SK-N-SH treated with all-trans-retinoic acid at 6 μM for 48 hours (cell line): ENCODE data around the gene DIP2A.
A peak's percentile ranks its signal among the peaks of the same experiment; 100 is the strongest.
"Not testable (repeated sequence)": the region's sequence is repeated elsewhere in the genome, so short reads cannot be mapped to it uniquely, and the experiment has no call there.

Source experiments
- ATAC-seq: fragments of 200-7000 bp; cut with Tn5 transposase; 3 replicates; pipeline ENCODE4 v1.9.1; 2020; ENCODE audit warnings: mild to moderate bottlenecking, moderate library complexity
- ARNTL ChIP-seq: fragments of 450-650 bp; formaldehyde crosslinking; IDR thresholded peaks from 2 replicates; pipeline ENCODE4 v1.5.0; 2020; ENCODE audit warnings: low read depth, mild to moderate bottlenecking, moderate library complexity, borderline replicate concordance
- BACH2 ChIP-seq: fragments of 250-450 bp; sonication (Bioruptor Pico); IDR thresholded peaks from 2 replicates; pipeline ENCODE4 v1.9.0; 2021; ENCODE audit warnings: mild to moderate bottlenecking, borderline replicate concordance
- CSDC2 ChIP-seq: fragments of 250-450 bp; sonication (Bioruptor Pico); IDR thresholded peaks from 2 replicates; pipeline ENCODE4 v1.5.0; 2020; ENCODE audit warnings: mild to moderate bottlenecking, moderate library complexity
- ESRRG ChIP-seq: fragments of 250-450 bp; sonication (Bioruptor Pico); IDR thresholded peaks from 2 replicates; pipeline ENCODE4 v1.6.1; 2021; ENCODE audit warnings: mild to moderate bottlenecking
- ISL1 ChIP-seq: fragments of 250-450 bp; sonication (Bioruptor Pico); IDR thresholded peaks from 2 replicates; pipeline ENCODE4 v2.1.2; 2022; ENCODE audit warnings: mild to moderate bottlenecking, moderate library complexity
- OSR1 ChIP-seq: fragments of 250-450 bp; sonication (Bioruptor Pico); IDR thresholded peaks from 2 replicates; pipeline ENCODE4 v1.8.0; 2022; ENCODE audit warnings: moderate library complexity, mild to moderate bottlenecking, inconsistent platforms
- PPARA ChIP-seq: fragments of 250-450 bp; sonication (Bioruptor Pico); IDR thresholded peaks from 2 replicates; pipeline ENCODE4 v1.5.0; 2020; ENCODE audit warnings: mild to moderate bottlenecking, borderline replicate concordance
- RARB ChIP-seq: fragments of 250-450 bp; sonication (Bioruptor Pico); IDR thresholded peaks from 2 replicates; pipeline ENCODE4 v1.8.0; 2021; ENCODE audit warnings: mild to moderate bottlenecking, moderate library complexity
- SNAI2 ChIP-seq: fragments of 250-450 bp; sonication (Bioruptor Pico); IDR thresholded peaks from 2 replicates; pipeline ENCODE4 v1.5.0; 2020; ENCODE audit warnings: mild to moderate bottlenecking, moderate library complexity
- TCF4 ChIP-seq: fragments of 250-450 bp; sonication (Bioruptor Pico); IDR thresholded peaks from 2 replicates; pipeline ENCODE4 v1.8.0; 2021; ENCODE audit warnings: mild to moderate bottlenecking, moderate library complexity, borderline replicate concordance
- TOX ChIP-seq: fragments of 250-450 bp; sonication (Bioruptor Pico); IDR thresholded peaks from 2 replicates; pipeline ENCODE4 v1.8.0; 2021; ENCODE audit warnings: mild to moderate bottlenecking, moderate library complexity, borderline replicate concordance
- ZC3H10 ChIP-seq: fragments of 250-450 bp; sonication (Bioruptor Pico); IDR thresholded peaks from 2 replicates; pipeline ENCODE4 v1.5.1; 2021; ENCODE audit warnings: mild to moderate bottlenecking, moderate library complexity
- ZFP3 ChIP-seq: fragments of 250-450 bp; sonication (Bioruptor Pico); IDR thresholded peaks from 2 replicates; pipeline ENCODE4 v1.5.0; 2020; ENCODE audit warnings: mild to moderate bottlenecking, moderate library complexity
- ZFP30 ChIP-seq: fragments of 450-650 bp; formaldehyde crosslinking; IDR thresholded peaks from 2 replicates; pipeline ENCODE4 v1.5.0; 2022; ENCODE audit warnings: mild to moderate bottlenecking, moderate library complexity
- ZNF565 ChIP-seq: fragments of 450-650 bp; formaldehyde crosslinking; conservative IDR thresholded peaks from 2 replicates; pipeline ENCODE4 v1.5.0; 2020; ENCODE audit warnings: low read depth, mild to moderate bottlenecking, moderate library complexity
- ZNF70 ChIP-seq: fragments of 450-650 bp; formaldehyde crosslinking; IDR thresholded peaks from 2 replicates; pipeline ENCODE4 v1.5.0; 2020; ENCODE audit warnings: mild to moderate bottlenecking, moderate library complexity
- TF ChIP-seq, protein P1 (sequence below): fragments of 250-450 bp; sonication (Bioruptor Pico); IDR thresholded peaks from 2 replicates; pipeline ENCODE4 v1.5.1; 2021; ENCODE audit warnings: mild to moderate bottlenecking, moderate library complexity
- TF ChIP-seq, protein P2 (sequence below): fragments of 250-450 bp; sonication (Bioruptor Pico); IDR thresholded peaks from 2 replicates; pipeline ENCODE4 v1.8.0; 2021; ENCODE audit warnings: low read depth, mild to moderate bottlenecking, moderate library complexity, borderline replicate concordance
- TF ChIP-seq, protein P3 (sequence below): fragments of 250-450 bp; sonication (Bioruptor Pico); IDR thresholded peaks from 2 replicates; pipeline ENCODE4 v1.5.0; 2020; ENCODE audit warnings: mild to moderate bottlenecking, moderate library complexity
- TF ChIP-seq, protein P4 (sequence below): fragments of 250-450 bp; sonication (Bioruptor Pico); IDR thresholded peaks from 2 replicates; pipeline ENCODE4 v1.8.0; 2020; ENCODE audit warnings: mild to moderate bottlenecking, moderate library complexity, borderline replicate concordance

DIP2A gene

DNA sequence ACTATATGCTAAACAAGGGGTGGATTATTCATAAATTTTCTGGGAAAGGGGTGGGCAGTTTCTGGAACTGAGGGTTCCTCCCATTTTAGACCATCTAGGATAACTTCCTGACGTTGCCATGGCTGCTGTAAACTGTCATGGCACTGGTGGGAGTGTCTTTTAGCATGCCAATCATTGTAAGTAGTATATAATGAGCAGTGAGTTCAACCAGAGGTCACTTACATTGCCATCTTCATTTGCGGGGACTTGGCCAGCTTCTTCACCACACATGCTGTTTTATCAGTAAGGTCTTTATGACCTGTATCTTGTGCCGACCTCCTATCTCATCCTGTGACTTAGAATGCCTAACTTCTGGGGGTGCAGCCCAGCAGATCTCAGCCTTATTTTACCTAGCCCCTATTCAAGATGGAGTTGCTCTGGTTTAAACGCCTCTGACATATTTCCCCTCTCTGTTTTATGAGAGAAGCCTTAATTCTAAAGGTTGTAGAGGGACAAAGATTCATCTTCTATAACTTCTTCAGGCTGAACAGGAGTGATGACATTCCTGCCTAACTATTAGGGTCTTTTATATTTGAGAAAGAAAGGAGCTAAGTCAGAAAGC is 60.4 kb downstream of the DIP2A start:
- no peak for ATAC-seq
- TF ChIP-seq, protein P1, sequence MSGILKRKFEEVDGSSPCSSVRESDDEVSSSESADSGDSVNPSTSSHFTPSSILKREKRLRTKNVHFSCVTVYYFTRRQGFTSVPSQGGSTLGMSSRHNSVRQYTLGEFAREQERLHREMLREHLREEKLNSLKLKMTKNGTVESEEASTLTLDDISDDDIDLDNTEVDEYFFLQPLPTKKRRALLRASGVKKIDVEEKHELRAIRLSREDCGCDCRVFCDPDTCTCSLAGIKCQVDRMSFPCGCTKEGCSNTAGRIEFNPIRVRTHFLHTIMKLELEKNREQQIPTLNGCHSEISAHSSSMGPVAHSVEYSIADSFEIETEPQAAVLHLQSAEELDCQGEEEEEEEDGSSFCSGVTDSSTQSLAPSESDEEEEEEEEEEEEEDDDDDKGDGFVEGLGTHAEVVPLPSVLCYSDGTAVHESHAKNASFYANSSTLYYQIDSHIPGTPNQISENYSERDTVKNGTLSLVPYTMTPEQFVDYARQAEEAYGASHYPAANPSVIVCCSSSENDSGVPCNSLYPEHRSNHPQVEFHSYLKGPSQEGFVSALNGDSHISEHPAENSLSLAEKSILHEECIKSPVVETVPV (CRISPR knock-in tag): no peak
- TF ChIP-seq ZNF70 (no peak), BACH2 (CRISPR knock-in tag) (no peak), ISL1 (no peak), SNAI2 (CRISPR knock-in tag) (peak; percentile 92; the same call in 1 of the 2 replicates), ARNTL (no peak), CSDC2 (CRISPR knock-in tag) (peak; percentile 91), TCF4 (CRISPR knock-in tag) (no peak), OSR1 (CRISPR knock-in tag) (no peak), ESRRG (CRISPR knock-in tag) (no peak), TOX (CRISPR knock-in tag) (no peak), ZC3H10 (no peak), ZFP30 (CRISPR knock-in tag) (no peak), ZFP3 (peak; percentile 75; the same call in 1 of the 2 replicates), PPARA (CRISPR knock-in tag) (no peak)
- TF ChIP-seq, protein P2, sequence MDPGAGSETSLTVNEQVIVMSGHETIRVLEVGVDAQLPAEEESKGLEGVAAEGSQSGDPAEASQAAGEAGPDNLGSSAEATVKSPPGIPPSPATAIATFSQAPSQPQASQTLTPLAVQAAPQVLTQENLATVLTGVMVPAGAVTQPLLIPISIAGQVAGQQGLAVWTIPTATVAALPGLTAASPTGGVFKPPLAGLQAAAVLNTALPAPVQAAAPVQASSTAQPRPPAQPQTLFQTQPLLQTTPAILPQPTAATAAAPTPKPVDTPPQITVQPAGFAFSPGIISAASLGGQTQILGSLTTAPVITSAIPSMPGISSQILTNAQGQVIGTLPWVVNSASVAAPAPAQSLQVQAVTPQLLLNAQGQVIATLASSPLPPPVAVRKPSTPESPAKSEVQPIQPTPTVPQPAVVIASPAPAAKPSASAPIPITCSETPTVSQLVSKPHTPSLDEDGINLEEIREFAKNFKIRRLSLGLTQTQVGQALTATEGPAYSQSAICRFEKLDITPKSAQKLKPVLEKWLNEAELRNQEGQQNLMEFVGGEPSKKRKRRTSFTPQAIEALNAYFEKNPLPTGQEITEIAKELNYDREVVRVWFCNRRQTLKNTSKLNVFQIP (CRISPR knock-in tag): no peak
- TF ChIP-seq, protein P3, sequence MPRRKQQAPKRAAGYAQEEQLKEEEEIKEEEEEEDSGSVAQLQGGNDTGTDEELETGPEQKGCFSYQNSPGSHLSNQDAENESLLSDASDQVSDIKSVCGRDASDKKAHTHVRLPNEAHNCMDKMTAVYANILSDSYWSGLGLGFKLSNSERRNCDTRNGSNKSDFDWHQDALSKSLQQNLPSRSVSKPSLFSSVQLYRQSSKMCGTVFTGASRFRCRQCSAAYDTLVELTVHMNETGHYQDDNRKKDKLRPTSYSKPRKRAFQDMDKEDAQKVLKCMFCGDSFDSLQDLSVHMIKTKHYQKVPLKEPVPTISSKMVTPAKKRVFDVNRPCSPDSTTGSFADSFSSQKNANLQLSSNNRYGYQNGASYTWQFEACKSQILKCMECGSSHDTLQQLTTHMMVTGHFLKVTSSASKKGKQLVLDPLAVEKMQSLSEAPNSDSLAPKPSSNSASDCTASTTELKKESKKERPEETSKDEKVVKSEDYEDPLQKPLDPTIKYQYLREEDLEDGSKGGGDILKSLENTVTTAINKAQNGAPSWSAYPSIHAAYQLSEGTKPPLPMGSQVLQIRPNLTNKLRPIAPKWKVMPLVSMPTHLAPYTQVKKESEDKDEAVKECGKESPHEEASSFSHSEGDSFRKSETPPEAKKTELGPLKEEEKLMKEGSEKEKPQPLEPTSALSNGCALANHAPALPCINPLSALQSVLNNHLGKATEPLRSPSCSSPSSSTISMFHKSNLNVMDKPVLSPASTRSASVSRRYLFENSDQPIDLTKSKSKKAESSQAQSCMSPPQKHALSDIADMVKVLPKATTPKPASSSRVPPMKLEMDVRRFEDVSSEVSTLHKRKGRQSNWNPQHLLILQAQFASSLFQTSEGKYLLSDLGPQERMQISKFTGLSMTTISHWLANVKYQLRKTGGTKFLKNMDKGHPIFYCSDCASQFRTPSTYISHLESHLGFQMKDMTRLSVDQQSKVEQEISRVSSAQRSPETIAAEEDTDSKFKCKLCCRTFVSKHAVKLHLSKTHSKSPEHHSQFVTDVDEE: no peak
- TF ChIP-seq, all 23 proteins: peak for 3

DNA sequence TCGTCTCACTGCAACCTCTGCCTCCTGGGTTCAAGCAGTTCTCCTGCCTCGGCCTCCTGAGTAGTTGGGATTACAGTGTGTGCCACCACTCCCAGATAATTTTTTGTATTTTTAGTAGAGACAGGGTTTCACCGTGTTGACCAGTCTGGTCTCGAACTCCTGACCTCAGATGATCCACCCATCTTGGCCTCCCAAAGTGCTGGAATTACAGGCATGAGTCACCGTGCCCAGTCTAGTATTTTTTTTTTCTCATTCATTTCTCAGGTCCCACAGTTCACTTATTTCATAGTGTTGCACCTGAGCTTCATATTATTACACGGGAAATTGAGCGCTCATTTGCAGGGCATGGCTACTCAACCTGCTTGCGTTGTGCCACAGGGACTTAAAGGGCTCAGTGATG is 68.7 kb downstream of the DIP2A start:
- ATAC-seq: not testable (repeated sequence)

DNA sequence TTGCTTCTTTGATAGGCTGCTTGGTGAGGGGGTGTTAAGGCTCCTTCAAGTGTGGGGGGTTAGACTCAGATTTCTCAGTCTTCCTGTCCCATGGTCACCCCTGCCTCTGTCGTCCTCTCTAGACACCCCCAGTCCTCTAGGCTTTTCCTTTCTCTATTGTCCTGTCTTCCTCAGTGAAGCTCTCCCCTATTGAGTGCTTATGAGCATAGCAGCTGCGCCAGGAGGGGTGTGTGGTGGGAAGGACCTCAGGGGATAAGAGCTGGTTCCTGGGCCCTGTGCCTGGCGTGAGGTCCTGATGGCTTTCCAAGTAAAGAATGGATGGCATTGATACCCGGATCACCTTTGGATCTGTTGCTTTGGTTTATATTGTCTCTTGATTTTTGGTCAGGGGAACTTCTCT is 69.1 kb downstream of the DIP2A start:
- ATAC-seq: no peak
- TF ChIP-seq ZC3H10: no peak
- no peak for TF ChIP-seq ZNF565 (CRISPR knock-in tag)
- no peak for TF ChIP-seq BACH2 (CRISPR knock-in tag)
- TF ChIP-seq SNAI2 (CRISPR knock-in tag): no peak
- TF ChIP-seq, all 23 proteins: peak for 0

DNA sequence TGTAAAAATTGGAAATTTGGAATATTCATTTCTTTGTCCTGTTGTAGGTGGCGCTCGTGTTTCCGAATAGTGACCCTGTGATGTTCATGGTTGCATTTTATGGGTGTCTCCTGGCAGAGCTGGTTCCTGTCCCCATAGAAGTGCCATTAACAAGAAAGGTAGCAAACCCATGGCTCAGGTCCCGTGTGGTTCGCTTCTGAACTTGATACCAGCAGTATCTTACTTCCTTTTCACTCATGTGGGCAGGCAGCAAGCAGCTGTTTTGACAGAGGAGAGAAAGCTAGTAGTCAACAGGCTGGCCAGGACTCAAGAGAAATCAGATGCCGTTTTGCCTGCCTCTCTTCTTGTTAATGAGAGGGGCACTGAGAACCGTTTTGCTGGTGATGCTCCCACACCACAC is 73.4 kb downstream of the DIP2A start:
- TF ChIP-seq ZFP3 (no peak), TOX (CRISPR knock-in tag) (no peak), ZNF565 (CRISPR knock-in tag) (no peak), RARB (no peak)
- TF ChIP-seq, protein P1 (CRISPR knock-in tag): no peak
- TF ChIP-seq, protein P4, sequence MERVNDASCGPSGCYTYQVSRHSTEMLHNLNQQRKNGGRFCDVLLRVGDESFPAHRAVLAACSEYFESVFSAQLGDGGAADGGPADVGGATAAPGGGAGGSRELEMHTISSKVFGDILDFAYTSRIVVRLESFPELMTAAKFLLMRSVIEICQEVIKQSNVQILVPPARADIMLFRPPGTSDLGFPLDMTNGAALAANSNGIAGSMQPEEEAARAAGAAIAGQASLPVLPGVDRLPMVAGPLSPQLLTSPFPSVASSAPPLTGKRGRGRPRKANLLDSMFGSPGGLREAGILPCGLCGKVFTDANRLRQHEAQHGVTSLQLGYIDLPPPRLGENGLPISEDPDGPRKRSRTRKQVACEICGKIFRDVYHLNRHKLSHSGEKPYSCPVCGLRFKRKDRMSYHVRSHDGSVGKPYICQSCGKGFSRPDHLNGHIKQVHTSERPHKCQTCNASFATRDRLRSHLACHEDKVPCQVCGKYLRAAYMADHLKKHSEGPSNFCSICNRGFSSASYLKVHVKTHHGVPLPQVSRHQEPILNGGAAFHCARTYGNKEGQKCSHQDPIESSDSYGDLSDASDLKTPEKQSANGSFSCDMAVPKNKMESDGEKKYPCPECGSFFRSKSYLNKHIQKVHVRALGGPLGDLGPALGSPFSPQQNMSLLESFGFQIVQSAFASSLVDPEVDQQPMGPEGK (CRISPR knock-in tag): no peak
- TF ChIP-seq, protein P2 (CRISPR knock-in tag): no peak
- ATAC-seq: no peak
